CD4-positive, alpha-beta T cell treated with Interleukin-2 at 100 ng/mL for 4 hours (primary cell): ENCODE measurements around the gene MYOM1.
"Not testable (repeated sequence)": the region's sequence is repeated elsewhere in the genome, so short reads cannot be mapped to it uniquely, and the experiment has no call there.

Experiments
- DNase-seq: peaks from one replicate; pipeline ENCODE4 v3.0.0-alpha.2; 2020; ENCODE audit warnings: low spot score

MYOM1 gene

GRCh38 chr18:3218819-3219218, 949 bp downstream of the MYOM1 start:
- DNase-seq = no peak

GRCh38 chr18:3217948-3218647, 1.7 kb downstream of the MYOM1 start:
- DNase-seq = no peak

GRCh38 chr18:3216987-3217386, 2.8 kb downstream of the MYOM1 start:
- DNase-seq = no peak

- no peak for DNase-seq
Measured at GRCh38 chr18:3214855-3215637, 4.7 kb downstream of the MYOM1 start.

GRCh38 chr18:3213300-3214059, 6.3 kb downstream of the MYOM1 start:
- DNase-seq = peak; percentile 17

- no peak for DNase-seq
Measured at GRCh38 chr18:3212657-3213056, 7.1 kb downstream of the MYOM1 start.

- no peak for DNase-seq
Measured at GRCh38 chr18:3211236-3211992, 8.4 kb downstream of the MYOM1 start.

- no peak for DNase-seq
Measured at GRCh38 chr18:3209859-3210569, 9.8 kb downstream of the MYOM1 start.

GRCh38 chr18:3207565-3207964, 12.2 kb downstream of the MYOM1 start:
- no peak for DNase-seq

- DNase-seq = no peak
Measured at GRCh38 chr18:3205239-3205638, 14.5 kb downstream of the MYOM1 start.

- DNase-seq = no peak
Measured at GRCh38 chr18:3199942-3200645, 19.7 kb downstream of the MYOM1 start.

GRCh38 chr18:3198260-3198860, 21.4 kb downstream of the MYOM1 start:
- DNase-seq = not testable (repeated sequence)

GRCh38 chr18:3194947-3195612, 24.7 kb downstream of the MYOM1 start:
- no peak for DNase-seq

GRCh38 chr18:3193331-3193730, 26.4 kb downstream of the MYOM1 start:
- no peak for DNase-seq

GRCh38 chr18:3192752-3193151, 27.0 kb downstream of the MYOM1 start:
- DNase-seq = no peak

- no peak for DNase-seq
Measured at GRCh38 chr18:3192286-3192685, 27.5 kb downstream of the MYOM1 start.

GRCh38 chr18:3190610-3191009, 29.2 kb downstream of the MYOM1 start:
- no peak for DNase-seq

- DNase-seq = no peak
Measured at GRCh38 chr18:3189884-3190283, 29.9 kb downstream of the MYOM1 start.
